Spleen (tissue), 11 donors: ENCODE measurements around the gene GPRIN3. TPM values are rescaled to one million over a fixed set of nuclear protein-coding genes. Genes with fewer than 3 reads are reported as not detected.
A peak's percentile ranks its signal among the peaks of the same experiment; 100 is the strongest.

Experiments
- DNase-seq: peaks from one replicate; pipeline ENCODE4 v3.0.0-alpha.2; 2020
- H3K27ac ChIP-seq, 8 donors: fragments of 200-600 bp; sonication (generic) in 7 of 8; 1 replicate in 4 of 8; 2 replicates in 4 of 8; pipeline versions ENCODE4 v1.5.0 to v1.8.0; 2016 to 2021; ENCODE audit warnings: inconsistent platforms in 4 of 8, mild to moderate bottlenecking in 4 of 8, moderate library complexity in 1 of 8
- H3K27me3 ChIP-seq, 7 donors: fragments of 200-600 bp; sonication (generic) in 6 of 7; replicated peaks in 1 of 7; 1 replicate in 4 of 7; 2 replicates in 3 of 7; pipeline versions ENCODE4 v1.5.0 to v1.8.0; 2016 to 2021; ENCODE audit warnings: inconsistent platforms in 3 of 7, mild to moderate bottlenecking in 1 of 7
- H3K36me3 ChIP-seq, 6 donors: fragments of 200-600 bp; sonication (generic) in 5 of 6; 1 replicate in 4 of 6; 2 replicates in 2 of 6; pipeline versions ENCODE4 v1.5.0 to v1.8.0; 2016 to 2021; ENCODE audit warnings: inconsistent platforms in 2 of 6
- H3K4me1 ChIP-seq, 6 donors: fragments of 200-600 bp; sonication (generic) in 5 of 6; 1 replicate in 3 of 6; 2 replicates in 3 of 6; pipeline versions ENCODE4 v1.5.0 to v1.8.0; 2016 to 2021; ENCODE audit warnings: inconsistent platforms in 3 of 6
- H3K4me3 ChIP-seq, 8 donors: fragments of 200-600 bp; sonication (generic) in 7 of 8; 1 replicate in 4 of 8; 2 replicates in 4 of 8; pipeline versions ENCODE4 v1.5.0 to v1.8.0; 2016 to 2021; ENCODE audit warnings: inconsistent platforms in 4 of 8, mild to moderate bottlenecking in 4 of 8, moderate library complexity in 2 of 8
- H3K9me3 ChIP-seq, 8 donors: fragments of 200-600 bp; sonication (generic) in 7 of 8; 1 replicate in 4 of 8; 2 replicates in 4 of 8; pipeline versions ENCODE4 v1.5.0 to v1.8.0; 2016 to 2021; ENCODE audit warnings: inconsistent platforms in 4 of 8
- POLR2A ChIP-seq, 3 donors: fragments of 450-650 bp; IDR thresholded peaks; one replicate each; pipeline ENCODE4 v1.5.1; 2017; ENCODE audit warnings: antibody characterized with exemption in 3 of 3, mild to moderate bottlenecking in 1 of 3
- POLR2AphosphoS5 ChIP-seq, 3 donors: sonication (generic); formaldehyde crosslinking; IDR thresholded peaks; one replicate each; pipeline ENCODE4 v1.5.1; 2017; ENCODE audit warnings: antibody characterized with exemption in 3 of 3
- WGBS, 5 donors: extraction: QIAGEN DNeasy Blood & Tissue Kit in 3 of 5; methylation state at CpG; one replicate each; pipeline versions ENCODE4 v1.1.5 to v1.1.7; 2013 to 2018; 5-methylcytosine and 5-hydroxymethylcytosine counted together
- intact Hi-C: fragments of 100-400 bp; cut with DNase I; formaldehyde crosslinking; loops from one replicate; pipeline ENCODE4 v1.15.0; 2023; ENCODE audit warnings: low total_unique reads
- polyA plus RNA-seq, 3 donors: library from polyadenylated mRNA; stranded (reverse); fragments of 200-250 nt; gene quantifications; one replicate each; pipeline ENCODE4 v1.2.1, GENCODE V29; 2013
- total RNA-seq, 7 donors: library from RNA; depleted of rRNA in 3 of 7; stranded (reverse); fragments of >200 nt in 3 of 7; fragmentation: NEBNext Ultra II Directional in 4 of 7; extraction: Animal tissue kit (Norgen Biotek cat#: 25700) in 4 of 7; gene quantifications; one replicate each; pipeline versions ENCODE4 v1.1.0 to v1.2.1, GENCODE V29; 2016 to 2021
- TF ChIP-seq, protein P1 (sequence below), 11 experiments: fragments of 200-600 bp in 7 of 11; fragments of 450-650 bp in 4 of 11; sonication (generic) in 4 of 11; IDR thresholded peaks in 8 of 11; conservative IDR thresholded peaks in 3 of 11; 1 replicate in 7 of 11; 2 replicates in 4 of 11; pipeline versions ENCODE4 v1.4.0 to v1.8.0; 2016 to 2021; ENCODE audit warnings: antibody characterized with exemption in 11 of 11, inconsistent platforms in 4 of 11, mild to moderate bottlenecking in 1 of 11
- donor health status: healthy with polysubstance abuse.
- donor health status: DM: no; HTN: no; CAD: no; lungs with moderate emphysema.
- donor health status: DM: no; HTN: no; CAD: no.
- donor health status: Bipolar disorder and iron deficiency.
- donor health status: healthy.
- donor health status: DM: no; HTN: no; CAD: no.
- donor health status: DM: yes; HTN: yes; CAD: no.

The GPRIN3 gene
- total and polyA plus RNA-seq, 10 donors: 1.6 to 40.2 (median 24.8) TPM

DNA sequence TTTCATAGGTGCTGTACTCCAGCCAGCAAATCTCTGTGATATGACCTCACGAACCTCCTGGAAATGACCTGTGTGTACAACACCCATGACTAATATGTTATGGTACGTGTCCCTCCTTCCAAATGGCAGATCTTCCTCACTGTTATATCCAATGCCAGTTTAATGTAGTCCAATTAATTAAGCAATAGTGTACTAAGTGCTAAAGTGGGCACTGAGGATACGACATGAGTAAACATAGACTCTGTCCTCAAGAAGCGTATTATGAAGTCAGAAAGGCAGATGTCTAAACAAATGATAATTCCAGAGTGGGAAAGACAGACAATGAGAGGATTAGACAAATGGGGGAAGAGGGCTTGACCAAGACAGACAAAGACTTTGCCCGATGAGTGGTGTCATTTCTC, 33.9 kb downstream of the GPRIN3 start:
- Histone ChIP-seq H3K9me3 (no peaks in the 10 kb centered on the region), H3K36me3 (no peaks in the 10 kb centered on the region), H3K27me3 (no peaks in the 10 kb centered on the region), H3K27ac (no peak overlapping the region), H3K4me1 (peaks cover 0 to 41% (median 4%) of the 10 kb centered on the region in 6 donors), H3K4me3 (no peak overlapping the region)
- no peak for TF ChIP-seq POLR2A (IDR thresholded peaks at IDR 0.05)
- 85 to 94% (median 93%) methylated on average over 5 of the region's 5 CpGs for WGBS, 5 donors
- intact Hi-C loops: no loop called here
- no peak for DNase-seq

DNA sequence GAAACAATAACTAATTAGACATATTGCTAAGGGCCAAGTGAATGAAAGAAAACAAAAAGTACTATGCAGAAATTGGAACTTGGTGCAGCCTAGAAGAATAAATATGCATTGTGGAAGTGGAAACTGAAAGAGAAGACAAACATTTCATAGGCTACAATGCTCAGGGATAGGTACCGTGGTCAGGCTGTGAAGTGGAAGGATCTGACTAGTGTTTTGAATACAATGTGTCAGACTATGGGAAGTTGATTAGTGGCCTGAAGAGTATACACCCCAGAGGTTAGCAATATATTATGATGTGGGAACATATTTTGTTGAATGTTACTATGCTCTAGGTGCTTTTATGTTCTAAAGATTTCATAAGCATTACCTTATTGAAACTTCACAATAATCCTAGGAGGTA, 36.8 kb downstream of the GPRIN3 start:
- H3K4me1 ChIP-seq: peaks cover 0 to 54% (median 6%) of the 10 kb centered on the region in 6 donors
- intact Hi-C loops: no loop called here
- no peak overlapping the region for H3K27ac ChIP-seq
- H3K36me3 ChIP-seq: no peaks in the 10 kb centered on the region
- no peak for DNase-seq
- H3K4me3 ChIP-seq: no peak overlapping the region
- 45 to 68% (median 47%) methylated on average over 1 of the region's 1 CpG for WGBS, 5 donors
- H3K9me3 ChIP-seq: no peaks in the 10 kb centered on the region
- H3K27me3 ChIP-seq: no peaks in the 10 kb centered on the region
- TF ChIP-seq, protein P1, sequence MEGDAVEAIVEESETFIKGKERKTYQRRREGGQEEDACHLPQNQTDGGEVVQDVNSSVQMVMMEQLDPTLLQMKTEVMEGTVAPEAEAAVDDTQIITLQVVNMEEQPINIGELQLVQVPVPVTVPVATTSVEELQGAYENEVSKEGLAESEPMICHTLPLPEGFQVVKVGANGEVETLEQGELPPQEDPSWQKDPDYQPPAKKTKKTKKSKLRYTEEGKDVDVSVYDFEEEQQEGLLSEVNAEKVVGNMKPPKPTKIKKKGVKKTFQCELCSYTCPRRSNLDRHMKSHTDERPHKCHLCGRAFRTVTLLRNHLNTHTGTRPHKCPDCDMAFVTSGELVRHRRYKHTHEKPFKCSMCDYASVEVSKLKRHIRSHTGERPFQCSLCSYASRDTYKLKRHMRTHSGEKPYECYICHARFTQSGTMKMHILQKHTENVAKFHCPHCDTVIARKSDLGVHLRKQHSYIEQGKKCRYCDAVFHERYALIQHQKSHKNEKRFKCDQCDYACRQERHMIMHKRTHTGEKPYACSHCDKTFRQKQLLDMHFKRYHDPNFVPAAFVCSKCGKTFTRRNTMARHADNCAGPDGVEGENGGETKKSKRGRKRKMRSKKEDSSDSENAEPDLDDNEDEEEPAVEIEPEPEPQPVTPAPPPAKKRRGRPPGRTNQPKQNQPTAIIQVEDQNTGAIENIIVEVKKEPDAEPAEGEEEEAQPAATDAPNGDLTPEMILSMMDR (IDR thresholded peaks at IDR 0.05 in 8 of 11, conservative IDR thresholded peaks at IDR 0.05 in 3 of 11): no peak
- TF ChIP-seq POLR2AphosphoS5 (IDR thresholded peaks at IDR 0.05) (no peak), POLR2A (IDR thresholded peaks at IDR 0.05) (no peak)

DNA sequence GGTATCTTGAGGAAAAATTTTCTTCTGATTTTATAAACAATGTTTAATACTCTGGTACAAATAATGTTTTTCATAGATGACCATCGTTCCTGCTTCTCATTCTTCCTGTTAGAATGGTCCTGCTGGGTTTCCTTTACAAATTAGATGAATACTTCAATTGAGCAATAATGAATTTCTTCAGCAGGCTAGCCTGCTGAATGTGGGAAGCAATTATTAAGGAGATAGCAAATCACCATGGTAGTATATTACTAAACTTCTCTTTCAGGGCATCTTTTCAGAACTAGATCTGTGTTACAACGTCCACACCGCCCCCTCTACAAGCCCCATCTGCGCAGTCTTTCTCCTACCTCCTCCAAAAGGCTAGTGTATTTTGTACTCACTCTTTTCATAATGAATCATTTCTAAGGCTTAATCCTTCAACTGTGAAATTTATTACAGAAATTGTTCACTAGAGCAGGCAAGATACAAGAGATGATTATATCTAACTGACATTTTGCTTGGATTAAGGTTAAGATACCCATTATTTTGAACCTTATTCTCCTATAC, 38.4 kb downstream of the GPRIN3 start:
- no peaks in the 10 kb centered on the region for H3K9me3 ChIP-seq
- intact Hi-C loops: no loop called here
- TF ChIP-seq POLR2AphosphoS5 (IDR thresholded peaks at IDR 0.05) (no peak), POLR2A (IDR thresholded peaks at IDR 0.05) (no peak)
- TF ChIP-seq, protein P1 (IDR thresholded peaks at IDR 0.05 in 8 of 11, conservative IDR thresholded peaks at IDR 0.05 in 3 of 11): no peak
- no peaks in the 10 kb centered on the region for H3K36me3 ChIP-seq
- no peaks in the 10 kb centered on the region for H3K27me3 ChIP-seq
- no peak for DNase-seq
- peak overlapping the region in 1 of 8 donors; percentile 1 for H3K27ac ChIP-seq
- WGBS, 5 donors: 56 to 78% (median 61%) methylated on average over 4 of the region's 4 CpGs
- no peak overlapping the region for H3K4me3 ChIP-seq
- H3K4me1 ChIP-seq: peaks cover 0 to 50% (median 4%) of the 10 kb centered on the region in 6 donors

DNA sequence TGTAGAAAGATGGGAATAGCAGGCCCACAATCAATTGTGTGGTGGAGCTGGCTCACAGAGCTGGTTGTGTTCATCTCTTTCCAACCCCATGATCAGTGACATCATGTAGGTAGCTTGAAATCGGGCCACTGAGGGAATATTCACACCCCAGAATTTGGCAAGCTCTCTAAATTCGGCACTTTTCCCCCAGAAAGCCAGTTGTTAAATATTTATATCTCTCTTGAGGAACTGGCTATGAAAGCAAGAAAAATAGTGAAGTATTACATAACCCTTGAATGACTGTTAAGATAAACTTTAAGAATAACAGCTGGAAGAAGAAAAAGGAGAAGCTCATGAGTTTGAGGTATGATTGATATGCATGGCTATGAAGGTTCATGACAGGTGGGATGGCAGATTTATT, 38.9 kb downstream of the GPRIN3 start:
- Histone ChIP-seq H3K4me3 (no peak overlapping the region), H3K27ac (peak overlapping the region in 1 of 8 donors; percentile 1), H3K9me3 (no peaks in the 10 kb centered on the region), H3K27me3 (no peaks in the 10 kb centered on the region), H3K4me1 (peaks cover 0 to 49% (median 4%) of the 10 kb centered on the region in 6 donors), H3K36me3 (no peaks in the 10 kb centered on the region)
- TF ChIP-seq, protein P1 (IDR thresholded peaks at IDR 0.05 in 8 of 11, conservative IDR thresholded peaks at IDR 0.05 in 3 of 11): no peak
- TF ChIP-seq POLR2AphosphoS5 (IDR thresholded peaks at IDR 0.05) (no peak), POLR2A (IDR thresholded peaks at IDR 0.05) (no peak)
- DNase-seq: no peak
- WGBS, 5 donors: 31 to 55% (median 38%) methylated on average over 2 of the region's 2 CpGs
- intact Hi-C loops: no loop called here
